GM18507 (cell line): ENCODE data around the gene KRT7.
"Not testable (repeated sequence)": the region's sequence is repeated elsewhere in the genome, so short reads cannot be mapped to it uniquely, and the experiment has no call there.

Source experiments
- DNase-seq: peaks from one replicate; pipeline ENCODE4 v3.0.0; 2011; ENCODE audit warnings: low read depth; ENCODE audit not compliant: insufficient read length; ENCODE audit errors: extremely low spot score
- FAIRE-seq: peaks from 2 replicates; lab custom pipeline; 2011; peaks lifted over from hg19 to GRCh38; lab: Jason Lieb, UNC

KRT7 gene

GRCh38 chr12:52251367-52252051 is 18.5 kb downstream of the KRT7 start:
- DNase-seq (no peak), FAIRE-seq (no peak)

- DNase-seq, FAIRE-seq: not testable (repeated sequence)
Measured at GRCh38 chr12:52252175-52252615, 19.2 kb downstream of the KRT7 start.

GRCh38 chr12:52252728-52253343 is 19.8 kb downstream of the KRT7 start:
- no peak for DNase-seq
- no peak for FAIRE-seq

- DNase-seq = no peak
- no peak for FAIRE-seq
Measured at GRCh38 chr12:52253391-52254179, 20.5 kb downstream of the KRT7 start.

- no peak for DNase-seq
- no peak for FAIRE-seq
Measured at GRCh38 chr12:52254180-52254964, 21.3 kb downstream of the KRT7 start.

DNA sequence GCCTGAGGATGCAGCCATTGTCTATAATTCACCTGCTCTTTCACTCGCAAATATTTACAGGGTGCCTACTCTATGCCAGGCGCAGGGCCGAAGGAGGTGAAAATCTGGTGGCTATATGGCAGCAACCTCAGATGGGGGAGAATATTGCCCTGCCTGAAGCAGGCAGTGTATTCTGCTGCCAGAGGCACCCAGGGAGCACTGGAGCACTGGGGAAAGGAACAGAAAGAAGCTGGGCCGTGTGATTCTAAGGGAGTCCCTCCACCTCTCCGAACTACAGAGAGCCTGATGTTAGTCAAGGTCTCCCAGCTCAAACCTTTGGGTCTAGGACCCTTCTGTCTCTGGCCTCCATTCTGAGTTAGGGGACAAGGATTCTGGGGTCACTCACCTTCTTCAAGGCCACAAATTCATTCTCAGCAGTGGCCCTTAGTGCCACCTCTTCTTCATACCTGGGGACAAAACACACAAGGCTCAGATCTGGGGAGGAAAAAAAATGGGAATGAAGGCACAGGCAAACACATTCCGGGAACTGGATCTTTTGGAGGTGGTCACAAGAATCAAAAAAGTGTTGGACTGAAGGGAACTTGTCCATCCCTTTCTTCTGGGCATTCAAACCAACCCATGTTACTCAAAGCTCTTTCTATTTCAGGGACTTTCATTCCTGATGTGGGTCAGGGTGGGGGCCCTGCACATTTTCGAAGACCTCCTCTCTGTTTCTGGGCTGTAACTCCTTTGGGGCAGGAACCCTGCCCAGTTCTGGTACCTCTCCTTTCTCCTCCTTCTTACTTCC is 22.1 kb downstream of the KRT7 start:
- DNase-seq (no peak), FAIRE-seq (no peak)

GRCh38 chr12:52255926-52256583 is 23.0 kb downstream of the KRT7 start:
- no peak for DNase-seq

DNA sequence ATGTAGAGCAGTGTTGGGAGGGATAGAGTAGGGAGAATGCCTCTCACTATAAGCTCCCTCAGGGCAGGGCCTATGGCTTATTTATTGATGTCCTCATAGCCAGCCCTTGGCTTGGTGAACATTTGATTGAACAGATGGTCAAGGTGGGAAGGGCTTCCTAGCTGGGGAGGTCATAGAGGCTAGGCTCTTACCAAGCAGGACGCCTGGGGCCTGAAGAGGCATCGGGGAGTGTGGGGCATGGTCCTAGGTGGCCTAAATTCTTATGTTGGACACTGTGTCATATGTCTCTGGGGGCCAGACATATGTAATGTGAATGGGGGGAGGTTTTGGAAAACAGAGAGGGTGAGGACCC is 23.5 kb downstream of the KRT7 start:
- FAIRE-seq (no peak), DNase-seq (no peak)

More at GRCh38 chr12:52255926-52256583, 23.0 kb downstream of the KRT7 start:
- FAIRE-seq = no peak

DNA sequence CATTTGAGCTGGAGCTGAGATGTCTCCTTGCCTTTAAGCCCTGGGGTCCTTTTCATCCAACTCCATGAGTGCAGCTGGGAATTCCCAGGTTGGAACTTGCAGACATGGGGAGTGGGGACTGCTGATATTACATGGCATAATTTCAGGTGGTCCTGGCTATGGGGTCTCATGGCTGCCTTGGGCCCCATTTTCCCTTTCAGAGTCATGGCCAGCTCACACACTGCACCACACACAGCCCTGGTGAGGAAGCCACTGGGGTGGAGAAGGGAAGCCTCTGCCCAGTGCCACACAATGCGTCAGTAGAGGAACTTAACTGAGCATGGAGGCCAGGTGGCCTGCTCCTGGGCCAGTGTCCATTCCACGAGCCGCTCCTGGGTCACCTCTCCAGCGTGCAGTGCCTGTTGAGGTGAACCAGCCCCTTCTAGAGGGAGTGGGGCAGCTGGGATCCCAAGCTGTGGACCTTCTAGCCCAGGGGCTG is 24.1 kb downstream of the KRT7 start:
- DNase-seq (no peak), FAIRE-seq (no peak)

- not testable (repeated sequence) for DNase-seq, FAIRE-seq
Measured at GRCh38 chr12:52257922-52258321, 24.9 kb downstream of the KRT7 start.

- FAIRE-seq = no peak
- DNase-seq = no peak
Measured at GRCh38 chr12:52258335-52258901, 25.4 kb downstream of the KRT7 start.

- FAIRE-seq (no peak), DNase-seq (no peak)
Measured at GRCh38 chr12:52259657-52260243, 26.7 kb downstream of the KRT7 start.

- FAIRE-seq = no peak
Measured at GRCh38 chr12:52260361-52261207, 27.5 kb downstream of the KRT7 start.

GRCh38 chr12:52261208-52261484 is 28.1 kb downstream of the KRT7 start:
- DNase-seq (no peak), FAIRE-seq (no peak)

More at GRCh38 chr12:52260361-52261207, 27.5 kb downstream of the KRT7 start:
- no peak for DNase-seq

- DNase-seq (no peak), FAIRE-seq (no peak)
Measured at GRCh38 chr12:52262286-52262685, 29.2 kb downstream of the KRT7 start.

- no peak for DNase-seq
- no peak for FAIRE-seq
Measured at GRCh38 chr12:52263761-52264434, 30.9 kb downstream of the KRT7 start.

- DNase-seq (no peak), FAIRE-seq (no peak)
Measured at GRCh38 chr12:52264435-52264825, 31.4 kb downstream of the KRT7 start.
